ENCODE results near the gene CLCN6. TPM values are rescaled to one million over a fixed set of nuclear protein-coding genes. Genes with fewer than 3 reads are reported as not detected.

The CLCN6 gene
- total RNA-seq, 1 experiment from 2014 or later, result 5.1 TPM

- DNase-seq (ENCODE audit: low read depth in 1 of 2, low spot score in 2 of 2), result no peak
- H3K36me3 ChIP-seq, result no peaks in the 10 kb centered on the region
Observed at GRCh38 chr1:11851180-11851579, 45.2 kb downstream of the CLCN6 start.

GRCh38 chr1:11854519-11854918, 48.5 kb downstream of the CLCN6 start:
- Histone ChIP-seq H3K27me3 (replicated peaks) (no peaks in the 10 kb centered on the region), H3K9me3 (replicated peaks) (no peaks in the 10 kb centered on the region), H3K36me3 (no peaks in the 10 kb centered on the region), H3K4me3 (no peak overlapping the region), H3K27ac (no peak overlapping the region), H3K4me1 (replicated peaks) (peaks cover 33% of the 10 kb centered on the region)
- DNase-seq (ENCODE audit: low read depth in 1 of 2, low spot score in 2 of 2), result no peak

More at GRCh38 chr1:11851180-11851579, 45.2 kb downstream of the CLCN6 start:
- Histone ChIP-seq H3K27me3 (replicated peaks) (no peaks in the 10 kb centered on the region), H3K4me3 (no peak overlapping the region), H3K9me3 (replicated peaks) (no peaks in the 10 kb centered on the region), H3K27ac (no peak overlapping the region), H3K4me1 (replicated peaks) (no peaks in the 10 kb centered on the region; the same call in 1 of the 2 replicates)

GRCh38 chr1:11855430-11855829, 49.4 kb downstream of the CLCN6 start:
- no peak overlapping the region for H3K4me3 ChIP-seq
- no peaks in the 10 kb centered on the region for H3K27me3 ChIP-seq (replicated peaks)
- no peak for DNase-seq (ENCODE audit: low read depth in 1 of 2, low spot score in 2 of 2)

GRCh38 chr1:11856698-11857097, 50.7 kb downstream of the CLCN6 start:
- DNase-seq (ENCODE audit: low read depth in 1 of 2, low spot score in 2 of 2), result no peak
- H3K9me3 ChIP-seq (replicated peaks), result no peaks in the 10 kb centered on the region
- H3K27me3 ChIP-seq (replicated peaks), result no peaks in the 10 kb centered on the region
- H3K4me3 ChIP-seq, result no peak overlapping the region; the same call in 1 of the 2 replicates
- no peak overlapping the region for H3K27ac ChIP-seq
- H3K36me3 ChIP-seq, result no peaks in the 10 kb centered on the region
- H3K4me1 ChIP-seq (replicated peaks), result peaks cover 49% of the 10 kb centered on the region

More at GRCh38 chr1:11855430-11855829, 49.4 kb downstream of the CLCN6 start:
- Histone ChIP-seq H3K27ac (no peak overlapping the region), H3K9me3 (replicated peaks) (no peaks in the 10 kb centered on the region), H3K4me1 (replicated peaks) (peaks cover 42% of the 10 kb centered on the region), H3K36me3 (no peaks in the 10 kb centered on the region)

DNA sequence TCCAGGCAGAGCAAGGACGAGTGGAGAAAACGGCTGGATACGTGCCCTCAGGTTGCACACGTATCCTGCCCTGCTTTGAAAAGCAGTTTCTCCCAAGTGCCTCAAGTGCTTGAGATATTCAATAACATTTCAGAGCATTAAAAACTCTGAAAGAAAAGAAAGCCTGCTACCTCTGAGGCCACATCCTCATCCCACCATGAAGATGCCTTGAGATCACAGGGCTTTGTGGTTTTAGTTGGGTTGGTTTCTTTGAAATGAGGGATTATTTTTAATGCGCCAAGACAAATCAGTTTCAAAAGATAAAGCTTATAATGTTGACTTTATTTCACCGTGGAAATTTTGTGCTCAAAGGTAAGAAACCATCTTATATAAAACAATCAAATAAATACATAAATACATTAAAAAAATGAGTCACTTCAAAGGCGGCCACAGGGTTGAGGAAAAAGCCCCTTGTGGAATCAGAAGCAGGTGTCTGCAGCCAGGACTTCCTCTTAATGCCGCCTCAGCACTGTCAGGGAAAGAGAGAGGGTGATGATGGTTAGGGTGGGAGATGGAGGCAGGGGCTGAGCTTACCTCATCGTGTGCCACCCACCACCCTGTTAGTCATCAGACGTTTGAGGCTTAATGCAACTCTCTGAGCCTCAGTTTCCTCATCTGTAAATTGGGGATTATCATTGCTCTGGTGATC, 51.3 kb downstream of the CLCN6 start:
- DNase-seq (ENCODE audit: low read depth in 1 of 2, low spot score in 2 of 2), result no peak
- Histone ChIP-seq H3K4me1 (replicated peaks) (peaks cover 50% of the 10 kb centered on the region), H3K27me3 (replicated peaks) (no peaks in the 10 kb centered on the region), H3K36me3 (no peaks in the 10 kb centered on the region), H3K9me3 (replicated peaks) (no peaks in the 10 kb centered on the region), H3K27ac (no peak overlapping the region), H3K4me3 (peak overlapping the region; percentile 45)

GRCh38 chr1:11858158-11858557, 52.2 kb downstream of the CLCN6 start:
- Histone ChIP-seq H3K36me3 (no peaks in the 10 kb centered on the region), H3K27me3 (replicated peaks) (no peaks in the 10 kb centered on the region), H3K4me1 (replicated peaks) (peaks cover 58% of the 10 kb centered on the region), H3K9me3 (replicated peaks) (no peaks in the 10 kb centered on the region), H3K4me3 (peak overlapping the region; percentile 45), H3K27ac (peak overlapping the region; percentile 94)
- no peak for DNase-seq (ENCODE audit: low read depth in 1 of 2, low spot score in 2 of 2)

DNA sequence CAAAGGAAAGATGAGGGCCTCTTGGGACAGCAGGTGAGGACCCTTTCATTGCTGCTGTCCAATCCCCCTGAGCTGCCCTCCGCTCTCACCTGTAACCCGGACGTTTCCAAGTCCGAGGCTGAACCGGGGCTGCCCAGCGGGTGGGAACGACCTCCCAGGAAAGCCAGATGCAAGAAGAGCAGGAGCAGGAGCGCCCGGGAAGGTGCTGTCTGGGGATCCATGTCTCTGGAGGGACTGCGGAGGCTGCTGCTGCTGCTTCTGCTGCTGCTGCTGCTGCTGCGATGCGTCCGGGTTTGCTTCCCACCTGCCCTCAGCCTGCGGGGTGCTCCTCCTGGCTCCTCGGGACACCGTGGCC, 52.6 kb downstream of the CLCN6 start, which contains the start of gene NPPB:
Gene NPPB (minus strand): TSS at position 333 of the 355 bp plus-strand sequence. CDS start 112 bp downstream, at position 221.
- H3K36me3 ChIP-seq, result no peaks in the 10 kb centered on the region
- H3K4me3 ChIP-seq, result peak within 1 kb of the TSS; percentile 45
- H3K9me3 ChIP-seq (replicated peaks), result no peaks in the 10 kb centered on the region
- DNase-seq (ENCODE audit: low read depth in 1 of 2, low spot score in 2 of 2), result no peak
- H3K4me1 ChIP-seq (replicated peaks), result peaks cover 61% of the 10 kb centered on the region
- peak within 1 kb of the TSS; percentile 94 for H3K27ac ChIP-seq
- no peaks in the 10 kb centered on the region for H3K27me3 ChIP-seq (replicated peaks)

- H3K4me1 ChIP-seq (replicated peaks), result peaks cover 61% of the 10 kb centered on the region
- H3K4me3 ChIP-seq, result peak overlapping the region; percentile 45
- H3K36me3 ChIP-seq, result no peaks in the 10 kb centered on the region
- peak overlapping the region; percentile 94 for H3K27ac ChIP-seq
- H3K27me3 ChIP-seq (replicated peaks), result no peaks in the 10 kb centered on the region
- H3K9me3 ChIP-seq (replicated peaks), result no peaks in the 10 kb centered on the region
- DNase-seq (ENCODE audit: low read depth in 1 of 2, low spot score in 2 of 2), result peak; percentile 84 to 88
Observed at GRCh38 chr1:11858968-11859871, 53.2 kb downstream of the CLCN6 start.

DNA sequence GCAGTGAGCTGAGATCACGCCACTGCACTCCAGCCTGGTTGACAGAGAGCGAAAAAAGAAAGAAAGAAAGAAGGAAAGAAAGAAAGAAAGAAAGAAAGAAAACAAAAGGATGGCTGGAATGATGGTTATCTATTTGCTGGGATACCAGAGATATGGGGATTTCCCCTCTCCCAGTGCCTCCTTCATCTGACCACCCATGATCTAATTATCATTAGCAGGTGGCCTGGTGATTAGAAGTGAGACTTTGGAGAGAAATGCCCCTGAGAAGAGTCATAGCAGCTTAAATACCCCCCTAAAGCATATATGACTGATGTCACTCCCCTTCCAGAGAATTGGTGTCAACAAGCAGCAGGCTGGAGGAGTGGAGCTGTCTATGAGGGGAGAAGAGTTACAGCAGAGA, 54.1 kb downstream of the CLCN6 start:
- Histone ChIP-seq H3K4me1 (replicated peaks) (peaks cover 61% of the 10 kb centered on the region), H3K4me3 (no peak overlapping the region)

GRCh38 chr1:11860587-11860986, 54.6 kb downstream of the CLCN6 start:
- no peaks in the 10 kb centered on the region for H3K27me3 ChIP-seq (replicated peaks)
- peak overlapping the region; percentile 94 for H3K27ac ChIP-seq
- H3K4me1 ChIP-seq (replicated peaks), result peaks cover 61% of the 10 kb centered on the region
- no peaks in the 10 kb centered on the region for H3K36me3 ChIP-seq
- DNase-seq (ENCODE audit: low read depth in 1 of 2, low spot score in 2 of 2), result no peak
- H3K9me3 ChIP-seq (replicated peaks), result no peaks in the 10 kb centered on the region
- H3K4me3 ChIP-seq, result no peak overlapping the region

More for the DNA sequence above, 54.1 kb downstream of the CLCN6 start:
- Histone ChIP-seq H3K9me3 (replicated peaks) (no peaks in the 10 kb centered on the region), H3K27me3 (replicated peaks) (no peaks in the 10 kb centered on the region), H3K36me3 (no peaks in the 10 kb centered on the region), H3K27ac (peak overlapping the region; percentile 94)
- peak in 1 of 2 experiments; percentile 48 for DNase-seq (ENCODE audit: low read depth in 1 of 2, low spot score in 2 of 2)

- peak in 1 of 2 experiments; percentile 44 for DNase-seq (ENCODE audit: low read depth in 1 of 2, low spot score in 2 of 2)
- H3K9me3 ChIP-seq (replicated peaks), result no peaks in the 10 kb centered on the region
- H3K27me3 ChIP-seq (replicated peaks), result no peaks in the 10 kb centered on the region
- no peaks in the 10 kb centered on the region for H3K36me3 ChIP-seq
- no peak overlapping the region for H3K27ac ChIP-seq
- peaks cover 44% of the 10 kb centered on the region for H3K4me1 ChIP-seq (replicated peaks)
- no peak overlapping the region for H3K4me3 ChIP-seq
Observed at GRCh38 chr1:11862890-11863289, 56.9 kb downstream of the CLCN6 start.

GRCh38 chr1:11868331-11868980, 62.5 kb downstream of the CLCN6 start:
- H3K9me3 ChIP-seq (replicated peaks), result no peaks in the 10 kb centered on the region
- no peak overlapping the region for H3K4me3 ChIP-seq
- H3K36me3 ChIP-seq, result no peaks in the 10 kb centered on the region
- no peak overlapping the region for H3K27ac ChIP-seq
- no peak for DNase-seq (ENCODE audit: low read depth in 1 of 2, low spot score in 2 of 2)
- H3K27me3 ChIP-seq (replicated peaks), result no peaks in the 10 kb centered on the region
- peaks cover 3% of the 10 kb centered on the region; the same call in 1 of the 2 replicates for H3K4me1 ChIP-seq (replicated peaks)

DNA sequence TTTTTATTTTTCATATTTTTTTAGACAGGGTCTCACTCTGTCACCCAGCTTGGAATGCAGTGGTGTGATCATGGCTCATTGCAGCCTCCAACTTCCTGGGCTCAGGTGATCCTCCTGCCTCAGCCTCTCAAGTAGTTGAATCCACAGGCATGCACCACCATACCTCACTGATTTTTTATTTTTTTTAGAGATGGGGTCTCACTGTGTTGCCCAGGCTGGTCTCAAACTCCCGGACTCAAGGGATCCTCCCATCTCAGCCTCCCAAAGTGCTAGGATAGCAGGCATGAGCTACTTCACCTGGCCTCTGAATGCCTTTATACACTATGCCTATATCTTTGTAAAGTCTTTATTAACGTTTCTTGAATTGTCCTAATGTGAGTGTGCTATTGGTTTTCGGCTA, 63.1 kb downstream of the CLCN6 start:
- Histone ChIP-seq H3K9me3 (replicated peaks) (no peaks in the 10 kb centered on the region), H3K4me1 (replicated peaks) (0 out of 2 replicates have a peak, but pooled peaks cover 3% of the 10 kb centered on the region), H3K27me3 (replicated peaks) (no peaks in the 10 kb centered on the region), H3K36me3 (no peaks in the 10 kb centered on the region), H3K27ac (no peak overlapping the region), H3K4me3 (no peak overlapping the region)
- no peak for DNase-seq (ENCODE audit: low read depth in 1 of 2, low spot score in 2 of 2)

Measured in SJSA1 (cell line).